NCI-H1694 treated with DMSO at 0.1 percent for 48 hours (cell line): Measurements from ENCODE around the gene SFTA2.
"Not testable (repeated sequence)": the region's sequence is repeated elsewhere in the genome, so short reads cannot be mapped to it uniquely, and the experiment has no call there.

Experiments
- DNase-seq: peaks from one replicate; lab custom pipeline; 2025; lab: John Stamatoyannopoulos, UW

The SFTA2 gene

GRCh38 chr6:30931969-30932645, at the start of gene SFTA2:
Gene SFTA2 (minus strand): TSS chr6:30932170. CDS start chr6:30932096, 74 bp downstream.
- DNase-seq = no peak

GRCh38 chr6:30979690-30980089, 47.7 kb upstream of the SFTA2 start:
- no peak for DNase-seq

- no peak for DNase-seq
These were observed 47.2 kb upstream of the SFTA2 start for GRCh38 chr6:30979141-30979540.

DNA sequence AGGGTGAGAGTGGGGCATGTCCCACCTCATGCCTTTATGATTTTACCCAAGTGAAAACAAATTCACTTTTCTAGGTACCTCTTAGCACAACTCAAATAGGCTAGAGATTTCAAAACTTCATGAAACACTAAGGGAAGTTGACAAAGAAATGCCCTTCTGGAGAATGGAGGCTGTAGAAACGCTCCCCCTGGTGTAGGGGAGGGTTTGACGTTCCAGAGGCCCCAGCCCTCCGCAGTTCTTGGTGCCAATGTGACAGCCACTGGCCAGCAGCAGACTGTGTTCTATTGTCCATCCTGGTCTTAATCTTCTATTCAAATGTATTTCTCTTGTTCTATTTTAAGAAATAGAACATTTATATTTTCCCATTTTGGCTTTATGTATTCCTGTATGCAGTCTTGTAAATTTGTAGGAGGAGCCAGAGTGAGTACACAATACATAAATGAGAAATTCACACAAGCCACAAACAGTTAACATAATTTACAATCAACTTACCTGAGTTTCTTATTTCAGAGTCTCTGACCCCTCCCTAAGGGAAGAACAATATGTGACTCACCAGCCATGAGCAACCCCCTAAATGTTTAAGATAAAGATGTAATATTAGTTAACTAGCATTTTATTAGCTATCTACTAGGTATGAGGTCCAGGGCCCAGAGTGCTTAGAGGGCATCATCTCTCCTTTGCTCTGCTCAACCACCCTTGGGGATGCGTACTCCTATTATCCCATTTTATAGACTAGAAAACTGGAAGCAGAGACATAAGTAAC, 42.7 kb upstream of the SFTA2 start:
- DNase-seq = no peak

- DNase-seq = no peak
These were observed 40.8 kb upstream of the SFTA2 start for GRCh38 chr6:30972816-30973215.

- DNase-seq = no peak
These were observed 39.0 kb upstream of the SFTA2 start for GRCh38 chr6:30970946-30971345.

- not testable (repeated sequence) for DNase-seq
These were observed 37.2 kb upstream of the SFTA2 start for GRCh38 chr6:30969171-30969570.

DNA sequence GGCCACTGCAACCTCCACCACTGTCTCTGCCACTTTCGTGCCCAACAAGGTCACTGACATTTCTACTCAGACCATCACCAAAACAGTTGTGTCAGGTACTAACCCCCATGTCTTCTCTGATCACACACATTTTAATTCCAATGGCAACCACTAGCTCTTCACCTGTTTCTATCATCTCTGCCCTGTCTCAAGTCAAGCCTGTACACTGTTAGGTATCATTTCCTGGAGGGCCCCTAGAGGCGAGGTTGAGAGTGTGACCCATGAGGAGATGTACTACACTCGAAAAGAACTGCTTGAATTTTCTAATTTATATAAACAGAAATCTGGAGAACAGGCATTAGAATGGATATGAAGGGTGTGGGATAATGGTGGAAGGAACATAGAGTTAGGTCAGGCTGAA, 34.2 kb upstream of the SFTA2 start:
- DNase-seq = no peak

DNA sequence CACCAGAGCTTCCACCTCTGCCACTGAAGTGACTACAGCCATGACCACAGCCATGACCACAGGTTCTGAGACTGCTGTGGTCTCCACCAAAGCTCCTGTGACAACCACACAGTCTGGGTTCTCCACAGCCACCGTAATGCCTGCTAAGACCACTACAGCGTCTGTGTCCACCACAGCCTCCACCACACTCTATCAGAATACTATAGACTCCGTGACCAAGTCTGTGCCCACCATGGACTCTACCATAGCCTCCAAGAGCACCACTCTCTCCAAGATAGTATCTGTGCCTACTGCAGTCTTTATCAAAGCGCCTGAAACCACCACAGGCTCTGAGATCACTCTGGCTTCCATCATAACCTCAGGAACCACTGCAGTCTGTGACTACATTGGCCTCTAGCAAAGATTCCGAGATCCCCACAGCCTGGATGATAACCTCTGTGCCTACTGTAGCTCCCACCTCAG, 33.2 kb upstream of the SFTA2 start:
- no peak for DNase-seq

- no peak for DNase-seq
These were observed 32.1 kb upstream of the SFTA2 start for GRCh38 chr6:30964075-30964474.

DNA sequence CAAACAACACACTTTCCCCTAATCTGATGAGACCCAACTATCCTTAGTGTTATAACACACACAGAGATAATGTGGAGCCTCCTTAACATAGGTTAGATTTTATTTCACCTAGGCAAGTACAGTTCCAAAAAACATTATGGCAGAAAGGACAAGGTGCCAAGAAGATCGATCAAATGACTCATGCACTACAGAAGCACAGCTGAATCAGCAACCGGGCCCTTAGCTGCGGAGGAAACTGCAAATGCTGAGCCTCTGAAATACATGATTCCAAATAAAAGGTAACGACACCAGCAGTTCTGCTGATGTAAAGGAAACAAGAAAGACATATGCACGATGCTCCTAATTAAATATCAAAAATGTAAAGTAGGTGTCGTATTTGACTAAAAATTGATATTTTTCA, 31.7 kb upstream of the SFTA2 start:
- DNase-seq = no peak

GRCh38 chr6:30962716-30963115, 30.7 kb upstream of the SFTA2 start:
- DNase-seq = no peak

- no peak for DNase-seq
These were observed 29.1 kb upstream of the SFTA2 start for GRCh38 chr6:30960907-30961673.

- no peak for DNase-seq
These were observed 25.7 kb upstream of the SFTA2 start for GRCh38 chr6:30957716-30958115.

DNA sequence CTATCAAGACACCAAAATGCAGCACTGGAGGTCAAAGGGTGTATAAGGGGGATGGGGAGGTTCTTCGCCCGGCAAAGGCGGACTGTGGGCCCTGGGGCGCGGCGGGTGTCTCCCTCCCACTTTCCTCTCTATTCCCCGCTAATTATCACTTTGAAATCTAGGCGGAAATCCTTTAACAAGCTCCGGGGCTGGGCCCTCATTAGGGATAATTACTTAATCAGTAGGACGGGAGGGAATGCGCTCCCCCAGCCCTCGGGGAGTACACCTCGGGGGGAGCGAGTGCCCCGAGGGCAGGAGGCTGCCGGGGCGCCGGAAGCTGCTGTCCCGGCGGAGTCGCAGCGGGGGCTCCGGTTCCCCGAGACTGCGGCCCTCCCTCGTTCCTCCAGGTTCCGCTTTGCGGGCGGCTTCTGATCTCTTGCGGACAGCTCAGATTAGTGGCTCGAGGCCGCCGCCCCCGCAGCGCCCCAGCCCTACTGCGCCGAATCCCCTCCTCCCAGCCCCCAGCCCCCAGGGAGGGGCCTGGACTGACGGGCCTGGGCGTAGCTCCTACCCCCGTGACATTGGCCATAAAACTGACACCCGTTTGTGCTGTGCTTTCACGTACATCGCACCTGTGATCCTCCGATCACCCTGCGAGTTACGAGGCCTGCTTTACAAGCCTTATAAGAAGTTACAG, 23.5 kb upstream of the SFTA2 start:
- DNase-seq = no peak

DNA sequence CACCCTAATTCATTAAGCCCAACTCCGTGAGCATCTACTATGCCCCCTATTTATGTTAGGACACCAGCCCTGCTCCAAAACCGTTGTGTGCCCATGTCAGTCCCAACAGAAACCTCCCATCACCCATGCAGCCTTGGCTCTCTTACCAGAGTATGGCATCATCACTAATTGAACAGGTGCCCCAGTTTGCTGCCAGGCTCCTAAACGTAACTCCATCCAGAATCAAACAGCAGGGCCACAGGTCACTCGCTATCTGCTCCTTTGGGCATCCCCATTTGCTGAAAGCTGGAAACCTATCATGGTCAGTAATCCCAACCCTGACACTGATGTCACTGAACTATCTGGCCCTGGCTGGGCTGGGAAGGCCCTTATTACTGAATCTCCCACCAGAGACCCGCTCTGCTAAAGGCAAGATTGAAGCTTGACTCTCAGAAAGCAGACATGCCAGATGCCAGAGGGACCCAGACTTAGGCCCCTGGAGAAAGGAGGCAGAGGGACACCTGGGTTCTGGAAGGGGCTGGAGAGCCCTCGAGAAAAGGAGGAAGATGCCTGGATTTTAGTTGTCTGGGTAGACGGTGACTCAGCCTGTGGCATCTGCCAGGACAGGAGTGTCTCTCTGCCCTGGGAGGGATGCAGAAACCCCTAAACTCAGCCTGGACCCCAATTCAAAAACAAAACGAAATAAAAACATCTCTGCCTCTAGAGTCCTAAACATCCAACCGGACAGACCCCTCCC, 22.8 kb upstream of the SFTA2 start:
- no peak for DNase-seq

DNA sequence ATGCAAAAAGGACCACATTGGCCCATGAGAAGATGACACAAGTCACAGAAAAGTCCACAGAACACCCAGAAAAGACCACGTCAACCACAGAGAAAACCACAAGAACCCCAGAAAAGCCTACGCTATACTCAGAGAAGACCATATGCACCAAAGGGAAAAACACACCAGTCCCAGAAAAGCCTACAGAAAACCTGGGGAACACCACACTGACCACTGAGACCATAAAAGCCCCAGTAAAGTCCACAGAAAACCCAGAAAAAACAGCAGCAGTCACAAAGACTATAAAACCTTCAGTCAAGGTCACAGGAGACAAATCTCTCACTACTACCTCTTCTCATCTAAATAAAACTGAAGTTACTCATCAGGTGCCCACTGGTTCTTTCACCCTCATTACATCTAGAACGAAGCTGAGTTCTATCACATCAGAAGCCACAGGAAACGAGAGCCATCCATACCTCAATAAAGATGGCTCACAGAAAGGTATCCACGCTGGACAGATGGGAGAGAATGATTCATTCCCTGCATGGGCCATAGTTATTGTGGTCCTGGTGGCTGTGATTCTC, 20.0 kb upstream of the SFTA2 start:
- DNase-seq = no peak

- DNase-seq = no peak
These were observed 16.8 kb upstream of the SFTA2 start for GRCh38 chr6:30948811-30949210.

DNA sequence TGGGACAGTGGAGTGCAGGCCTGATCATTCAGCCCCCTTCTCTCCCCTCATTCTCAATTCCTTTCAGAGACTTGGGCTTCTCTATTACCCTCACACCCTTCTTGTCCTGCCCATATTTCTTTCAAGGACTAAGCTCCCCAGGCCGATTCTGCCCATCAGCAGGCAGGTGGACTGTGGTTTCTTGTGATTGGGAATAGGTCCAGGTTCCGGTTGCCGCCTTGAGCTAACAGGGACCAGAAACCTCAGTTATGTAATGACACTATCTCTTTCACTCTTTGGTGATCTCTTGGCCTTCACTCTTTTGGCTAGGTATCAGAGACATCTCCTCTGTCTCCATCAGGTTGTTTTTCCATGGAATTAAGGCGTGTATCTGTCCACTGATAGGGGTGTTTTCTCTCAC, 15.3 kb upstream of the SFTA2 start:
- no peak for DNase-seq

DNA sequence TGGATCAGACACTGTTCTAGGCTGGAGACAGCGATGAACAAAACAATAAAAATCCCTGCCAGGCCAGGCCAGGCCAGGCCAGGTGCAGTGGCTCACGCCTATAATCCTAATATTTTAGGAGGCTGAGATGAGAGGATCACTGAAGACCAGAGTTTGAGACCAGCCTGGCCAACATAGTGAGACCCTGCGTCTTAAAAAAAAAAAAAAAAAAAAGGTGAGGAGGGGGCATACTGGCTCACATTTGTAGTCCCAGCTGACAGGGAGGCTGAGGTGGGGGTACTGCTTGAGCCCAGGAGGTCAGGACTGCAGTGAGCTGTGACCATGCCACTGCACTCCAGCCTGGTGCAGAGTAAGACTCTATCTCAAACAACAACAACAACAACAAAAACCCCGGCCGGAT, 13.3 kb upstream of the SFTA2 start:
- no peak for DNase-seq

DNA sequence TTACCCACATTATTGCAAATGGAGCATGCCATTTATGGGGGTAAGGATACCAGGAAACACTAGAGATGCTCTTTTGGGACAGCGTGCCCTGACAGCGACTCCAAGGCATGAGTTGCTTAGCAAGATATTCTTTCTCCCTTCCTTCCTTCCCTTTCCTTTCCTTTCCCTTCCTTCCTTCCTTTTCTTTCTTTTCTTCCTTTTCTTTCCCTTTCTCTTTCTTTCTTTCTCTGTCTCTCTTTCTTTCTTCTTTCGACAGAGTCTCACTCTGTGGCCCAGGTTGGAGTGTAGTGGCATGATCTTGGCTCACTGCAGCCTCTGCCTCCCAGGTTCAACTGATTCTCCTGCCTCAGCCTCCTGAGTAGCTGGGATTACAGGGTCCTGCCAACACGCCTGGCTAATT, 12.1 kb upstream of the SFTA2 start:
- DNase-seq = no peak
